SU-DHL-6 (cell line): Measurements from ENCODE around the gene GALR1.

ENCODE experiments used
- H2AFZ ChIP-seq: fragments of 200-600 bp; sonication (generic); 2 replicates; pipeline ENCODE4 v1.6.1; 2014; ENCODE audit warnings: low read depth, mild to moderate bottlenecking, moderate library complexity, mixed read lengths, antibody characterized with exemption, low read length; ENCODE audit not compliant: severe bottlenecking
- H3F3A ChIP-seq: fragments of 200-600 bp; shearing (Covaris generic); 2 replicates; pipeline ENCODE4 v1.6.0; 2016; ENCODE audit warnings: antibody characterized with exemption, mild to moderate bottlenecking; ENCODE audit not compliant: insufficient read depth
- H3K27ac ChIP-seq: fragments of 200-600 bp; sonication (generic); 2 replicates; pipeline ENCODE4 v1.5.1; 2016; ENCODE audit warnings: low read depth, mild to moderate bottlenecking, low read length, moderate library complexity, mixed read lengths
- H3K27me3 ChIP-seq: fragments of 200-600 bp; sonication (generic), shearing (Covaris generic); 2 replicates; pipeline ENCODE4 v1.6.0; 2014; ENCODE audit warnings: mild to moderate bottlenecking, low read length
- H3K36me3 ChIP-seq: fragments of 200-600 bp; sonication (generic); 2 replicates; pipeline ENCODE4 v1.6.1; 2014; ENCODE audit warnings: mild to moderate bottlenecking, low read length, mixed read lengths
- H3K4me2 ChIP-seq: fragments of 300-600, 200-600 bp; shearing (Covaris generic), sonication (generic); 2 replicates; pipeline ENCODE4 v1.6.0; 2014; ENCODE audit warnings: low read length, low read depth, mild to moderate bottlenecking; ENCODE audit not compliant: poor library complexity, severe bottlenecking
- H3K4me3 ChIP-seq: fragments of 200-600 bp; sonication (generic); 2 replicates; pipeline ENCODE4 v1.5.1; 2014; ENCODE audit warnings: antibody characterized with exemption, low read length, mild to moderate bottlenecking, mixed read lengths; ENCODE audit not compliant: insufficient read depth, poor library complexity, severe bottlenecking
- H3K79me2 ChIP-seq: fragments of 200-600 bp; sonication (generic); 2 replicates; pipeline ENCODE4 v1.6.1; 2014; ENCODE audit warnings: mild to moderate bottlenecking, low read length, moderate library complexity; ENCODE audit not compliant: insufficient read depth
- H3K9ac ChIP-seq: fragments of 200-600 bp; sonication (generic); 2 replicates; pipeline ENCODE4 v1.7.0; 2014; ENCODE audit warnings: mild to moderate bottlenecking, low read length
- H3K9me2 ChIP-seq: fragments of 200-600 bp; sonication (generic); replicated peaks from 2 replicates; pipeline ENCODE4 v1.6.1; 2014; ENCODE audit warnings: low read length; ENCODE audit not compliant: insufficient read depth
- H3K9me3 ChIP-seq: fragments of 200-600 bp; sonication (generic); 2 replicates; pipeline ENCODE4 v1.6.1; 2014; ENCODE audit warnings: low read length, mixed read lengths; ENCODE audit not compliant: insufficient read depth
- H4K20me1 ChIP-seq: fragments of 200-600 bp; sonication (generic); 2 replicates; pipeline ENCODE4 v1.6.1; 2014; ENCODE audit warnings: low read depth, mild to moderate bottlenecking, antibody characterized with exemption, low read length, moderate library complexity, mixed read lengths
- CTCF ChIP-seq: fragments of 200-600 bp; sonication (generic); IDR thresholded peaks from one replicate; pipeline ENCODE4 v1.5.1; 2017; ENCODE audit warnings: antibody characterized with exemption, mild to moderate bottlenecking, low read length, moderate library complexity; ENCODE audit not compliant: insufficient read depth, poor library complexity, severe bottlenecking
- EZH2phosphoT487 ChIP-seq: fragments of 200-600 bp; sonication (generic), shearing (Covaris generic); conservative IDR thresholded peaks from 2 replicates; pipeline ENCODE4 v1.6.1; 2018; ENCODE audit warnings: mild to moderate bottlenecking, antibody characterized with exemption, low read length, moderate library complexity, mixed read lengths

Gene GALR1

GRCh38 chr18:77316008-77316407 is 66.4 kb downstream of the GALR1 start:
- Histone ChIP-seq H4K20me1 (no peaks in the 10 kb centered on the region), H3K79me2 (no peaks in the 10 kb centered on the region), H3K27me3 (no peaks in the 10 kb centered on the region), H3K36me3 (no peaks in the 10 kb centered on the region), H3K4me2 (no peak overlapping the region), H3K9me2 (no peaks in the 10 kb centered on the region), H3K9ac (no peak overlapping the region), H3F3A (no peaks in the 10 kb centered on the region), H3K4me3 (no peak overlapping the region), H3K9me3 (no peaks in the 10 kb centered on the region), H2AFZ (no peak overlapping the region), H3K27ac (no peak overlapping the region)
- TF ChIP-seq CTCF = no peak
- no peak for TF ChIP-seq EZH2phosphoT487

DNA sequence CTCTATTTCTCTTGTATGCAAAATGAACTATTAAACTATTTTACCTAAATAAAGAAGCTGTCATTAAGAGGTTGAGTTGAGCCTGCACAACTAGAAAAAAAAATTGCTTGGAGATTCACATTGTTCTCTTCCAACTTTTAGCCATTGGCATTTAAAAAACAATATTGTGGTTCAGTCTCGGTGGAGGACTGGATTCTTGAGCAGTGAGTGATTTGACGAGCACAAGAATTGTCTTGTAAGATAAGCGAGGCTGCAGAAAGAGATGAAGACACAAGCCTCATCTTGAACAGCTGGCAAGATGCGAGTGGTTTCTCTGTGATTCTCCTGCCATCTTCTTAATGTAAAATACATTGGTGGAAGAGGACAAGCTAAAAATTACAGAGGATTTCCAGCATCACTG is 67.0 kb downstream of the GALR1 start:
- no peak for TF ChIP-seq CTCF
- TF ChIP-seq EZH2phosphoT487 = no peak
- no peak overlapping the region for H3K9ac ChIP-seq
- no peaks in the 10 kb centered on the region for H3K9me3 ChIP-seq
- no peaks in the 10 kb centered on the region for H3F3A ChIP-seq
- no peak overlapping the region for H3K4me3 ChIP-seq
- no peak overlapping the region for H3K27ac ChIP-seq
- H3K9me2 ChIP-seq = no peaks in the 10 kb centered on the region
- H3K79me2 ChIP-seq = no peaks in the 10 kb centered on the region
- H3K36me3 ChIP-seq = no peaks in the 10 kb centered on the region
- H3K4me2 ChIP-seq = no peak overlapping the region
- no peak overlapping the region for H2AFZ ChIP-seq
- no peaks in the 10 kb centered on the region for H4K20me1 ChIP-seq
- no peaks in the 10 kb centered on the region for H3K27me3 ChIP-seq

DNA sequence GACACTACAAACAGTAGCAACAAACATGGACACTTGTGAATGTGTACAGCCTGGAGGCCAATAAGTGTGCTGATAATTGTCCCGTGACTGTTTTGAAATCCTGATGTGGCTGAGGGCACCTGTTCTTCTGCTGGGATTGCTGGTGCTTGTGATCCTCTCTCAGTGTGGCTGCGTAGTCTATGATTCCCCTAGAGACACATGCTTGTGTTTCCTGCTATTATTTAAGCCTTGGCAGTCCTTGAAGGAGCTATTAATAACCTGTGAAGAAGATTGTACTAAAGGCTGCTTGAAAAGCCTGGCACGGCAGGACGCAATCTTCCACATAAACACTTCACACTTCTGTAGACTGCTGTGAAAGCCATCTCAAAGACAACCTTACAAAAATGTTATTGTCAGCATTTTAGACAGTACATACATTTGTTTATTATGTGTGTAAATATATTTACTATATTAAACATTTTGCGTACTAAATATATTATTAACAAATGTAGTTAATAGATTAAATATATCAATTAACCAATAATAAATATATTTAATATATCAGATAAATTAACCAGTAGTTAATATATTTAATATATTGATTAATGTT is 71.4 kb downstream of the GALR1 start:
- no peaks in the 10 kb centered on the region for H3F3A ChIP-seq
- no peaks in the 10 kb centered on the region for H3K27me3 ChIP-seq
- no peaks in the 10 kb centered on the region for H3K9me3 ChIP-seq
- H4K20me1 ChIP-seq = no peaks in the 10 kb centered on the region
- H3K36me3 ChIP-seq = no peaks in the 10 kb centered on the region
- no peak overlapping the region for H3K27ac ChIP-seq
- H3K9me2 ChIP-seq = no peaks in the 10 kb centered on the region
- no peak overlapping the region for H3K9ac ChIP-seq
- no peak for TF ChIP-seq EZH2phosphoT487
- TF ChIP-seq CTCF = no peak
- H2AFZ ChIP-seq = no peak overlapping the region
- H3K79me2 ChIP-seq = no peaks in the 10 kb centered on the region
- no peak overlapping the region for H3K4me3 ChIP-seq
- H3K4me2 ChIP-seq = no peak overlapping the region
